Mesothelial cell of epicardium (in vitro differentiated cells): ENCODE data around the gene SSC5D. TPM values are rescaled to one million over a fixed set of nuclear protein-coding genes. Genes with fewer than 3 reads are reported as not detected.
A peak's percentile ranks its signal among the peaks of the same experiment; 100 is the strongest.
"Not testable (repeated sequence)": the region's sequence is repeated elsewhere in the genome, so short reads cannot be mapped to it uniquely, and the experiment has no call there.

ENCODE experiments used
- DNase-seq, 2 experiments: peaks; one replicate each; pipeline ENCODE4 v3.0.0; 2021; ENCODE audit warnings: low spot score in 2 of 2; ENCODE audit not compliant: unreplicated experiment in 2 of 2
- H3K27ac Mint-ChIP-seq: 2 replicates; pipeline ENCODE4 v1.8.0; 2021; ENCODE audit warnings: mixed read lengths
- H3K27me3 Mint-ChIP-seq: 2 replicates; pipeline ENCODE4 v1.8.0; 2021; ENCODE audit warnings: low read depth, mixed read lengths
- H3K36me3 Mint-ChIP-seq: 2 replicates; pipeline ENCODE4 v1.8.0; 2021; ENCODE audit warnings: mixed read lengths
- H3K4me1 Mint-ChIP-seq: 2 replicates; pipeline ENCODE4 v1.8.0; 2021; ENCODE audit warnings: mixed read lengths
- H3K4me3 Mint-ChIP-seq: 2 replicates; pipeline ENCODE4 v1.8.0; 2021; ENCODE audit warnings: mild to moderate bottlenecking, moderate library complexity, mixed read lengths
- H3K9me3 Mint-ChIP-seq: 2 replicates; pipeline ENCODE4 v1.8.0; 2021; ENCODE audit warnings: mixed read lengths
- total RNA-seq: library from RNA; stranded (reverse); gene quantifications from 3 replicates; pipeline ENCODE4 v1.2.1, GENCODE V29; 2021
- TF ChIP-seq, protein P1 (sequence below): fragments of 200-600 bp; sonication (generic); IDR thresholded peaks from one replicate; pipeline ENCODE4 v1.5.0; 2021; ENCODE audit warnings: antibody characterized with exemption; ENCODE audit not compliant: unreplicated experiment

Gene SSC5D
- total RNA-seq, 1 donor from 2014 or later: 7.0 TPM

DNA sequence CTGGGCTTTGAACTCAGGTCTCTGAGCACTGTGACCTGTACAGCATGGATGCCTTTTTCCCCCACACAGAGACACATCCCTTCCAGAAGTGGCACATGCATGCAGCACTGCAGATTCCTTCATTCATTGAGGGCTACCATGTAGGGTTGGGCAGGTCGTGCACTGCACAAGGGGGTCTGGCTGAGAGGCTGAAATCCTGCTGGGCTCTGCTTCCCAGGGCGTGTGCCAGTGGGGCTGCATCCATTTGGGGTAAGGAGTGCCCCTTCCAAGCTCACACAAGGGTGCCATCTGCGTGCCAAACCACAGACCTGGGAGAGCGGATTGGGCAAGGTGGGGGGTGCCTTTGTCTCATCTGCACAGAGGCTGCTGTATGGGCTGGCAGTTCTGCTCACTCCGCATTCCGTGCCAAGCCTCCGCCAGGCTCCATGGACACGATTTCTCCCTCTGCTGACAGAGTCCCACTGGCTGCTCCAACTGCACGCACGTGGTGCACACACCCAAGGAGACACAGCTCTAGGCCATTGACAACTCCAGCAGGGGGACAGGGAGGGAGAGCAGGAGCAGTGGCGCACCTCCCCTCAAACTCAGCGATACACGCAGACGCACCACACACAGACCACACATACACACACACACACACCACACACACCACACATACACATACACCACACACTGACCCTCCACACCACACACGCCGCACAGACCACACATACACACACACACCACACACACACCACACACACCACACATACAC is 40.6 kb upstream of the SSC5D start:
- TF ChIP-seq, protein P1, sequence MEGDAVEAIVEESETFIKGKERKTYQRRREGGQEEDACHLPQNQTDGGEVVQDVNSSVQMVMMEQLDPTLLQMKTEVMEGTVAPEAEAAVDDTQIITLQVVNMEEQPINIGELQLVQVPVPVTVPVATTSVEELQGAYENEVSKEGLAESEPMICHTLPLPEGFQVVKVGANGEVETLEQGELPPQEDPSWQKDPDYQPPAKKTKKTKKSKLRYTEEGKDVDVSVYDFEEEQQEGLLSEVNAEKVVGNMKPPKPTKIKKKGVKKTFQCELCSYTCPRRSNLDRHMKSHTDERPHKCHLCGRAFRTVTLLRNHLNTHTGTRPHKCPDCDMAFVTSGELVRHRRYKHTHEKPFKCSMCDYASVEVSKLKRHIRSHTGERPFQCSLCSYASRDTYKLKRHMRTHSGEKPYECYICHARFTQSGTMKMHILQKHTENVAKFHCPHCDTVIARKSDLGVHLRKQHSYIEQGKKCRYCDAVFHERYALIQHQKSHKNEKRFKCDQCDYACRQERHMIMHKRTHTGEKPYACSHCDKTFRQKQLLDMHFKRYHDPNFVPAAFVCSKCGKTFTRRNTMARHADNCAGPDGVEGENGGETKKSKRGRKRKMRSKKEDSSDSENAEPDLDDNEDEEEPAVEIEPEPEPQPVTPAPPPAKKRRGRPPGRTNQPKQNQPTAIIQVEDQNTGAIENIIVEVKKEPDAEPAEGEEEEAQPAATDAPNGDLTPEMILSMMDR: no peak
- no peaks in the 10 kb centered on the region for H3K9me3 Mint-ChIP-seq
- H3K27me3 Mint-ChIP-seq: peaks cover 57% of the 10 kb centered on the region
- DNase-seq: no peak
- H3K4me3 Mint-ChIP-seq: no peak overlapping the region
- no peaks in the 10 kb centered on the region for H3K36me3 Mint-ChIP-seq
- H3K4me1 Mint-ChIP-seq: peaks cover 6% of the 10 kb centered on the region
- H3K27ac Mint-ChIP-seq: no peak overlapping the region

DNA sequence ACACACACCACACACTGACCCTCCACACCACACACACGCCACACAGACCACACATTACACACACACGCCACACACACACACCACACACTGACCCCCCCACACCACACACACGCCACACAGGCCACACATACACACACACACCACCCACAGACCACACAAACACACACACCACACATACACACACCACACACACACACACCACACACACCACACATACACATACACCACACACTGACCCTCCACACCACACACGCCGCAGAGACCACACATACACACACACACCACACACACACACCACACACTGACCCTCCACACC is 40.1 kb upstream of the SSC5D start:
- H3K4me3 Mint-ChIP-seq, DNase-seq, H3K4me1 Mint-ChIP-seq, H3K9me3 Mint-ChIP-seq, H3K36me3 Mint-ChIP-seq, H3K27ac Mint-ChIP-seq: not testable (repeated sequence)
- peaks cover 57% of the 10 kb centered on the region for H3K27me3 Mint-ChIP-seq

DNA sequence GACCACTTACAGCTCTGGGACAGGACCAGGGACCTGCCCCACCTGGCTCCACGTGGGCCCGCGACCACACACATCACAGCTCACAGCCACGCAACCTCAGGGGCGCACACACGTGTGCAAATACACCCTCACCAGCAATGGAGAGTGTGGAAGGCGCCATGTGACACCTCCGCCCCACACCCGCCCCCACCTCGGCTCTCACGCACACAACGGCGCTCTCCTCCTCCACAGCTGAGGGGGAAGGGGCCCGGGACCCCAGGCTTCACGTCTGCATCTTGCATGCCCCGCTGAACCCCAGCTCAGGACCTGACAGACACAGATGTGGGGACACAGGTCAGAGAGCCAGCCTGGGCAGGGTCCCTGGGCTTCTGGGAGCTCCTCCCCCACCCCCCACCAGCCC is 38.8 kb upstream of the SSC5D start:
- peaks cover 52% of the 10 kb centered on the region for H3K27me3 Mint-ChIP-seq
- DNase-seq: no peak
- TF ChIP-seq, protein P1: no peak
- no peak overlapping the region for H3K27ac Mint-ChIP-seq
- H3K9me3 Mint-ChIP-seq: no peaks in the 10 kb centered on the region
- H3K4me3 Mint-ChIP-seq: no peak overlapping the region
- no peaks in the 10 kb centered on the region for H3K36me3 Mint-ChIP-seq
- H3K4me1 Mint-ChIP-seq: peaks cover 7% of the 10 kb centered on the region

DNA sequence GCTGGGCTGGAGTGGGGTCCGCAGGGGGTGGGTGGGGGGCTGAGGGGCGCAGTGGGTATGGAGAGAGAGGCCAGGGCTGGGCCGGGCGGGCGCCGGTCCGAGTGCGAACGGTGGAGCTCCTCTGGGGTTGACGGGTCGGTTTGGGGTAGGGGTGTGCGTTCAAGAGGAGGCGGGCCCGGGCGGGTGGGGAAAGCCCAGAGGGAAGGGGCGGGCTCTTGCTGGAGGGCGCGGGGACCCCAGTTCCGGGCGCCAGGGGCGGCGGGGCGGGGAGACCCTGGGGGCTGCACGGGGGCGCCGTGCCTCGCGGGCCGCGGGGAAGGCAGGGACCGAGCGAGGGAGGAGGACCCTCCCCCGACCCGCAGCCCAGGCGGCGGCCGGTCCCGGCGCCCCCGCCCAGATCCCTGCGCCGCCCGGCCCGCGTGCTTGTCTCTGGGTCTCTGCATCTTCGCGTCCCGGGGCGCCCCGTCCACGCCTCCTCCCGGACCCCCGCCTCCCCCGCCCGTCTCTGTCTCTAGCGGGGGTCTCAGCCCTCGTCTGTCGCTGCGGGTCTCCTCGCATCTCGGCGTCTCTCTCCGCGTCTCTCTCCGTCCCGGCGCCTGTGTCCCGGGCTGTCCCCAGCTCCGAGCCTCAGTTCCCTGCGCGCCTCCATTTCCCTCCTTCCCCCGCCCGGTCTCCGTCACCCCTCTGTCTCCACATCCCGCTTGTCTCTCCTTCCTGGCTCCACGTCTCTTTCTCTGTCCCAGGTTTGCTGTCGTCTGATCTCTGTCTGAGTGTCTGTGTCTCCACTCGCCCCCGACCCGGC is 36.9 kb upstream of the SSC5D start:
- H3K36me3 Mint-ChIP-seq: peaks cover 3% of the 10 kb centered on the region
- TF ChIP-seq, protein P1: no peak
- peak overlapping the region; percentile 60 for H3K4me3 Mint-ChIP-seq
- no peaks in the 10 kb centered on the region for H3K9me3 Mint-ChIP-seq
- DNase-seq: no peak
- H3K27me3 Mint-ChIP-seq: peaks cover 35% of the 10 kb centered on the region
- peaks cover 7% of the 10 kb centered on the region for H3K4me1 Mint-ChIP-seq
- no peak overlapping the region for H3K27ac Mint-ChIP-seq

DNA sequence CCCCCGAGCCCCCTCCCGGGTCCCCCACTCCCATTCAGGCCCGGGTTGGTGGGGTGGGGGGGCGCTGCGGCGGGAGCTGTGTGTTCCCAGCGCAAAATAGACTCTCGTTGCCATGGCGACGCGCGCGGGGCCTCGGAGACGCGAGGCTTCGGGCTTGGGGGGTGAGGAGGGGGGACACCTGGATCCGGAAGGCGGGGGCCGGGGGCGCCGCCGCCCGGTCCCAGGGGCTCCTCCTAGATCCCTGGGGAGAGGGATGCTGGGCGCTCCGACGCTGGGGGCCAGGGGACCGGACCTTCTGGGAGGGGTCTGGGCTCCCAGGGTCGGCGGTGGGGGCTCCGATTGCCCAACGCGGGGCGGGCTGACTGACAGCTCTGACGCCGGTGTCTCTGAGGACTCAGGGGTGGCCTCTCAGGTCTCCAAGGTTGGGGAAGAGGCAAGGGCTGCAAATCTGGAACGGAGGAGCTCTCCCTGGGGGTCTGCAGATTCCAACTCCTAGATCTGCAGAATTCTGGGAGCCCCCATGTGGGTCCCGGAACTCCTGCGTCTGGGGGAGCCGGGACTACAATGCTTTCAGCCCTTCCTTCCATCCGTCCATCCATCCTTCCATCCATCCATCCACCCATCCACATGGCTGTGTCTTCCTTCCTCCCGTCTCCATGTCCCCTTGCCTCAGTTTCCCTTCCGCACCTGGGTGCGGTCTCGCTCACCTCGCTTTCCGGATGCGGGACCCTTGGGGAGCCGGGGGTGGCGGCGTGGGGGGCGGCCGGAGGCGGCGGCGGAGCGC is 36.1 kb upstream of the SSC5D start:
- TF ChIP-seq, protein P1: no peak
- no peak for DNase-seq
- H3K4me3 Mint-ChIP-seq: peak overlapping the region; percentile 60
- peaks cover 3% of the 10 kb centered on the region for H3K36me3 Mint-ChIP-seq
- H3K4me1 Mint-ChIP-seq: peaks cover 7% of the 10 kb centered on the region
- H3K9me3 Mint-ChIP-seq: no peaks in the 10 kb centered on the region
- no peak overlapping the region for H3K27ac Mint-ChIP-seq
- peaks cover 32% of the 10 kb centered on the region for H3K27me3 Mint-ChIP-seq
